GM21423 (cell line): ENCODE measurements around the gene NPIPA3.
"Not testable (repeated sequence)": the region's sequence is repeated elsewhere in the genome, so short reads cannot be mapped to it uniquely, and the experiment has no call there.

Source experiments
- ATAC-seq: cut with Tn5 transposase; IDR thresholded peaks from one replicate; pipeline ENCODE4 v1.9.1; 2021; ENCODE audit warnings: mild to moderate bottlenecking, moderate library complexity; ENCODE audit not compliant: unreplicated experiment

The NPIPA3 gene

DNA sequence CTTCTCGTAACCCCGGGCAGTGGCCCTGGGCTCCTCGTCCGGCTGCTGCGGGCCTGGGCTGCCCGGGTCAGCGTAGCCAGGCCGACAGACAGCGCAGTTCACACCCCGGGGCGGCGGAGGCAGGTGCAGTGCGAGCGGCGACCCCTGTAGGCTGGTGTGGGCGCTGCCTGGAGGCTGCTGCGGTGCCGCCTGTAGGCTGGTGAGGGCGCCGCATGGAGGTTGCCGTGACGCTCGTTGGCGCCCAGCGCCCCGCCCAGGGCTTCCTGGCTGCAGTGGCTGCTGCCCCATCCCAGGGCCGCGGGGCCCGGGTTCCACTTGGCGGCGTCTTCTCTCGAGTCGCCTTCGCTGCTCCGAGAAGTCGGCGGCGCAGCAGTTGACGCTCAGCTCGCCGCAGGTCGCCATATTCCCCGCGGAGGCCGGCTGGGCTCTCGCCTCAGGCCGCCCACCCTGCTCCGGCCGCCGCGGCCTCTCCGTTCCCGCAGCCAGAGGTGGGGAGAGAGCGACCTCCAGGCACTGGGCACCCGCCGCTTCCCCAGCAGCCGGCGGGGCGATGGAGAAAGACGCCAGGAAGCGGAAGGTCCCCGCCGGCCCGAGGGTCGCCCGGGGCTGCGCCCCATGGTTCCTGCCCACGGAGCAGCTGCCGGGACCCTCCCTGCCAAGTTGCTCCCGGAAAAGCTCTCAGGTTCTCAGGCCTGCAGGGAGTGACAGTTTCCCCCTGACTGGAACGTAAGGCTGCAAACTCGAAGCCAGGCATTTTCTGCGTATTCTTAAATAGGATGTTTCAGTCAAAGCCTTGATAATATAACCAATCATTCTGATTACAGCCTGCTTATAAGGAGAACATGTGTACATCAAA is at the start of gene NPIPA3:
NPIPA3 (plus strand) TSS at position 256 of the 856 bp plus-strand sequence. CDS start 5,533 bp downstream, outside the sequence.
- ATAC-seq = peak; percentile 97

DNA sequence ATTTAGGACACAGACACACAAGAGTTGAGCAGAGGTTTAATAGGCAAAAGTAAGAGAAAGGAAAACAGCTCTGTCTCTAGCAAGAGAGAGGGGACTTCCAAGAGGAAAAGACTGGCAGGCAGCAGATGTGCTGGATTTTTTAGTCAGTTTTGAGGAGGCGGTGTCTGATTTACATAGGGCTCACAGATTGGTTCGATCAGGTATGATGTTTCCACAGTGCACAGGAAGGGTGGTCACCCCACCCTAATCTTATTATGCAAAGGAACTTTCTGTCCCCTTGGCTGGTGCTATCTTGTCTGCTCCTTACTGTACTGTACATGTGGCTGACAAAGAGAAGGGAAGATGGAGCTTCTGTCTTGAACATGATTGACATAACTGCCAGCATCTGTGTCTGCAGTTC is 45.1 kb upstream of the NPIPA3 start:
- no peak for ATAC-seq

DNA sequence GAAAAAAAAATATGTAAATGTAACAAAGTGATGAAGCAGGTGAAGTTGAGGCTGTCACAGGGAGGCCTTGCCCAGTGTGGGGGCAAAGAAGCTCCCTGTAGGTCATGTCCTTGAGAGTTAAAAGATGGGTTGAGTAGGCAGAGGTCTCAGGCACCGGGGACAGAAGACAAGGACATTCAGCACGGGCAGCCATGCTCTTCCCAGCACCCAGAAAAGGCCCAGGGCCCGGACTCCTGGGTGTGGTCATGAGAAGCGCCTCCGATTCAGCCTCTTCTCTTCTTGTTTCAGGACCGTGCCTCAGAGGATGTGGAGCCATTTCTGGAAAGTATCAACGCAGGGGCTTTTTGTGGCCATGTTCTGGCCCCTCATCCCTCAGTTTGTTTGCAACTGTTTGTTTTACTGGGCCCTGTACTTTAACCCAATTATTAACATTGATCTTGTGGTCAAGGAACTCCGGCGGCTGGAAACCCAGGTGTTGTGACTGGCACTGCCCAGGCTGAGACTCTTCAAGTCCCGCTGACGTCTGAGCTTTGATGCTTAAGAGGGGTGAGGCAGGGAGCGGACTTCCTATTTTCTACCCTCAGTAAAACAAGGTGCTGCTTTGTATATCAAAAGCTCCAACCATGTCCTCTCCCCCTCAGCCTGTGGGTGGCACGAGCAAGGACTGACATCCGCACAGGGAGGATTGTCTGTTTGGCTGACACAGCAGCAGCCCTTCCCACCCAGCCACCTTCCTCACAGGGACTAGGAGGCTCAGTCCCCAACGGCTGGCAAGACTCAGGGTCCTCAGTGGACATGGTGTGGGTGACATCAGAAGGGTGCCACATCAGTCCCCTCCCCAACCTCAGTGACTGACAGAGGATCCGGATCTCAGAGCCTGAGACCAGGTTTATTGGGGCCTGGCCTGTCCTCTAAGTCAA is 35.6 kb upstream of the NPIPA3 start:
- no peak for ATAC-seq

DNA sequence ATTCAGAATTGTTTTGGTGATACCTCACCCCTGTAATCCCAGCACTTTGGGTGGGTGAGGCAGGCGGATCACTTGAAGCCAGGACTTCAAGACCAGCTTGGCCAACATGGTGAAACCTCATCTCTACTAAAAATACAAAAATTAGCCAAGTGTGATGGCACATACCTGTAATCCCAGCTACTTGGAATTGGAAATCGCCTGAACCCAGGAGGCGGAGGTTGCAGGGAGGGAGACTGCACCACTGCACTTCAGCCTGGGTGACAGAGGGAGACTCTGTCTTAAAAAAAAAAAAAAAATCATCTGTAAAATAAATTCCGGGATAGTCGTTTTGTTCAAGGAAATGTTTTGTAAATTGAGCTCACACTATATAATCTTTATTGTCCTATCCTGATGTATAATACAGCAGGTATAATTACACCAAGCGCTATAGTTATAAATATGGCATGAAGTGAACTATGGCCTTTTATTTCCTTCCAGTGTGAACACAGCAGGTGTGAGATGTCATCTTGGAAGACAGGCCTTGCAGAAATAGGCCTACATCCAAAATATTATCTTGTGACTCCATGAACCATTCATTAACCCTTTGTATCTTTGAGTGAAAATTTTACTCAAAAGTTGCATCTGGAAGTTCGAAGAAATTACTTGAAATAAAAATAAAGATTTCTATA is 34.5 kb upstream of the NPIPA3 start:
- no peak for ATAC-seq

DNA sequence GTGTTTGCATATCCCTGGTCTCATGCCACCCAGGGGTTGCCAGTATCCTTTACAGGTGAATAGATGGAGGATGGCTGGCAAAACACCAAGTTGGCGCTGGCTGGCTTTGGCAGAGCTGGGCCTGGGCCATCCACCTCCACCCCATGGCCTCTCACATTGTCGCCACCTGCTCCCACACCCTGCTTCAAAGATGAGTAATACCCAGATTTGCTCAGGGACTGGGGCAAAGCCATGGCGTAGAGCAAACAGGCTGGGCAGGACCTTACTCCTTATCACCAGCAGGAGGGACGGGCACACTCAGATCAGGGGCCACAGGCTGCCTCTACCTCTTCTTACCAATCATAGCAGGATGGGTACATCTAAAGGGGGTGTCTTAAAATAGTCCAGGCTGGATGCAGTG is 33.4 kb upstream of the NPIPA3 start:
- ATAC-seq = no peak

DNA sequence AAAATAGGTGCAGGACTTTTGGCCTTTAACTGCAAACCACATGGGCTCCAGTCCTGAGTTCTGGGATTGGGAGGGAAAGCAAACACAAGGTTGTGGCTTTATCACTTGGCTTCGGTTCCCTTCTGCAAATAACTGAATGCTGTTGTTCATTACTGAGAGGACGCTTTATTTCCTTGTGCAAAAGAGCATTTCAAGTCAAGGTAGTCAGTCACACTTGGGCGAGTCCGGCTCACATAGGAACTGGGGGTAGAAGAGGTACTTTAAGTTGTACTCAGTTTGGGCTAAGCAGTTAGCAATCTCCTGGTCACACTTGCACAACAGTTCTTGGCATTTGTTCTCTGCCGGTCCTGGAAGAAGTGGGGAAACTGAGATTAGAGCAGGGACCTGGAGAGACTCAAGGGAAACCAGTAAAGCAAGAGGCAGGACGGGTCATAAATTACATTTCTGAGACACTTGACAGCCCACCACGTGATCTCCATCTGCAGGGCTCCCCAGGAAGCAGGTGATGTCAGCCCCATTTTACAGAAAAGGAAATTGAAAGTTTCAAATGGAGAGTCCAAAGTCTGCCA is 30.7 kb upstream of the NPIPA3 start:
- peak; percentile 62 for ATAC-seq

DNA sequence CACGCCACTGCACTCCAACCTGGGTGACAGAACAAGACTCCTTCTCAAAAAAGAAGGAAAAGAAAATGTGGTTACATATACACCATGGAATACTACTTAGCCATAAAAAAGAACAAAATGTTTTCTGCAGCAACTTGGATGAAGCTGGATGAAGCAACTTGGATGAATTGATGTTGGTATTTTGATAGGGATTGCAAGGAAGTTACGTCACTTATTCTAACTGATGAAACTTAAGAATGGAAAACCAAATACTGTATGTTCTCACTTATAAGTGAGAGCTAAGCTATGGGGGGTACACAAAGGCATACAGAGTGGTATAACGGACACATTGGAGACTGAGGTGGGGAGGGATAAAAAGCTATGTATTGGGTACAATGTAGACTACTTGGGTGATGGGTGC is 26.6 kb upstream of the NPIPA3 start:
- no peak for ATAC-seq

DNA sequence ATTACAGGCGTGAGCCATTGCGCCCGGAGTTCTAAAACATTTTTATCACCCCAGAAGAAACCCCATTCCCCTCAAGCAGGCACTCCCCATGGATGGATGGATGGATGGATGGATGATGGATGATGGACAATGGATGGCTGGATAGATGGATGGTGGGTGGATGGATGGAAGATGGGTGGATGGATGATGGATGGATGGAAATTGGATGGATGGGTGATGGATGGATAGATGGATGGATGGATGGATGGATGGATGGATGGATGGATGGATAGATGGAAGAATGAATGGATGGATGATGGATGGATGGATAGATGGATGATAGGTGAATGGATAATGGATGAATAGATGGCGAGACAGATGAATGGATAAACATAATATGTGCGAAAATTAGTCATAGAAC is 25.6 kb upstream of the NPIPA3 start:
- ATAC-seq = no peak

DNA sequence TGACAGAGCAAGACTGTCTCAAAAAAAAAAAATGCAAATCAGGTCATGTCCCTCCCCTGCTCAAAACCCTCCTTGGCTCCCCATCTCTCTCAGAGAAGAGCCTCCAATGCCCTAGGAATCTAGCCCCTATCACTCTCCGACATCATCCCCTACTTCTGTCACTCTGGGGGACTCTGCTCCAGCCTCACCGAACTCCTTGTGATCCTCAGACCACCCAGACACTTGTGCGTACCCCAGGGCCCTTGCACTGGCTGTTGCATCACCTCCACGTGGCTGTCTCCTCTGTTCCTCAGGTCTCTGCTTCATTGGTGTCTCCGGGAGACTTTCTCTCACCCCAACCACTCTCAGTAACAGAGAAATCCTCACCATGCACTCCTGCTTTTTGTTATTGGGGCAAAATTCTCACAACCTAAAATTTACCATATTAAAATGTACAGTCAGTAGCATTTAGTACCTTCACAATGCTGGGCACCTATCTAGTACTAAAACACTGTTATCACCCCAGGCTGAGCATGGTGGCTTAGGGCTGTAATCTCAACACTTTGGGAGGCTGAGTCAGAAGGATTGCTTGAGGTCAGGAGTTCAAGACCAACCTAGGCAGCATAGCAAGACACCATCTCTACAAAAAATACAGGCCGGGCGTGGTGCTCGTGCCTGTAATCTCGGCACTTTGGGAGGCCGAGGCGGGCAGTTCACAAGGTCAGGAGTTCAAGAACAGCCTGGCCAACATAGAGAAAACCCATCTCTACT is 24.3 kb upstream of the NPIPA3 start:
- ATAC-seq = no peak

DNA sequence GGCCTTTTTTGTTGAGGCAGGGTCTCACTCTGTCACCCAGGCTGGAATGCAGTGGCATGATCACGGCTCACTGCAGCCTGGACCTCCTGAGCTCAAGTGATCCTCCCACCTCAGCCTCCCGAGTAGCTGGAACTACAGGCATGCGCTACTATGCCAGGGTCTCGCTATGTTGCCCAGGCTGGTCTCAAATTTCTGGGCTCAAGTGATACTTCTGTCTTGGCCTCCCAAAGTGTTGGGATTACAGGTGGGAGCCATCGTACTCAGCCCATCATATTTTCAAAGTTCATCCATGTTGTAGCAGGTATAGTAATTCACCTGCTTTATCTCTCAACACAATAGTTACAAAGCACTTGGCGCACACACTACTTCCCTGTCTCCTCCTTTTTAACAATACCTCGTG is 22.8 kb upstream of the NPIPA3 start:
- not testable (repeated sequence) for ATAC-seq

DNA sequence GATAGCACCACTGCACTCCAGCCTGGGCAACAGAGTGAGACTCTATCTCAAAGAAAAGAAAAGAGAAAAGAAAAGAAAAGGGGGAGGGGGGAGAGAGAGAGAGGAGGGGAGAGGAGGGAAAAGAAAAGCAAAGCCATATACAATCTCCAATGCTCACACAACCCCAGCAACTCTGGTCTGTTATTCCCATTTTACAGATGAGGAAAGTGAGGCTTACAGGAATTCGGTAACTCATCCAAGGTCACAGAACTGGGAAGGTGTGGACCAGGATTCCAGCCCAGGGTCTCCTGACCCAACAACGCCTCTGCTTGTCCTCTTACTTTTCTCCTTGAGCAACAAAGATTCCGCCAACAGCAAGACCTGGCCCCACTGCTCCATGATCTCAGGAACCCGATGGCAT is 22.1 kb upstream of the NPIPA3 start:
- ATAC-seq = no peak

DNA sequence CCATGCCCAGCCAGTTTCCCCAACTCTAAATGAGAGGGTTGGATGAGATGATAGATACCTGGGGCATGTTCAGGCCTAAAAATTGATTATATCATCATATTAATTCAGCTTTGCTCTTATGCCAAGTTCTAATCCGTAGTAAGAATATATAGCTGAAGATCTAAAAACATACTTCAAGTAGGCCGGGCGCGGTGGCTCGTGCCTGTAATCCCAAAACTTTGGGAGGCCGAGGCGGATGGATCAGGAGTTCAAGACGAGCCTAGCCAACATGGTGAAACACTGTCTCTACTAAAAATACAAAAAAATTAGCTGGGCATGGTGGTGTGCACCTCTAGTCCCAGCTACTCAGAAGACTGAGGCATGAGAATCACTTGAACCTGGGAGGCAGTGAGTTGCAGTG is 21.1 kb upstream of the NPIPA3 start:
- ATAC-seq = no peak

DNA sequence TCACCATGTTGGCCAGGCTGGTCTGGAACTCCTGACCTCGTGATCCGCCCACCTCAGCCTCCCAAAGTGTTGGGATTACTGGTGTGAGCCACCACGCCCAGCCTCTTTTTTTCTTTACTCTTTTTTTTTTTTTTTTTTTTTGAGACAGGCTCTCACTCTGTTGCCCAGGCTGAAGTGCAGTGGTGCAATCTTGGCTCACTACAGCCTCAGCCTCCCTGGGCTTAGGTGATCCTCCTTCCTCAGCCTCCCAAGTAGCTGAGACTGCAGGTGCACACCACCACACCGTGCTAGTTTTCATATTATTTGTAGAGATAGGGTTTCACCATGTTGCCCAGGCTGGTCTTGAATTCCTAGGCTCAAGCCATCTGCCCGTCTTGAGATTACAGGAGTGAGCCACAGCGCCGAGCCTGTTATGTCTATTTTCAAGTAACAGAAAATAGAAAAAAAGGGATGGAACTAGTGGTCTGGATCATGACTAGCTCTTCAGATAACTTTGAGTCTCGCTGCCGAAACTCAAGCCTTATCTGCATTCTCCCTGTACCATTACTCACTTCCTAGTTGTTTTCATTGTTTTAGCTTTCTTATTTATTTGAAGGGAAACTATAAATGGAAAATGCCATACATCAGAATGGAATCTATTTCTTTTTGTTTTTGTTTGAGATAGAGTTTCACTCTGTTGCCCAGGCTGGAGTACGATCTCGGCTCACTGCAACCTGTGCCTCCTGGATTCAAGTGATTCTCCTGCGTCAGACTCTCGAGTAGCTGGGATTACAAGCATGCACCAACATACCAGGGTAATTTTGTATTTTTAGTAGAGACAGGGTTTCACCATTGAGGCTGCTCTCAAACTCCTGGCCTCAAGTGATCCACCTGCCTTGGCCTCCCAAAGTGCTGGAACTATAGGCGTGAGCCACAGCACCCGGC is 17.1 kb upstream of the NPIPA3 start:
- ATAC-seq = not testable (repeated sequence)

DNA sequence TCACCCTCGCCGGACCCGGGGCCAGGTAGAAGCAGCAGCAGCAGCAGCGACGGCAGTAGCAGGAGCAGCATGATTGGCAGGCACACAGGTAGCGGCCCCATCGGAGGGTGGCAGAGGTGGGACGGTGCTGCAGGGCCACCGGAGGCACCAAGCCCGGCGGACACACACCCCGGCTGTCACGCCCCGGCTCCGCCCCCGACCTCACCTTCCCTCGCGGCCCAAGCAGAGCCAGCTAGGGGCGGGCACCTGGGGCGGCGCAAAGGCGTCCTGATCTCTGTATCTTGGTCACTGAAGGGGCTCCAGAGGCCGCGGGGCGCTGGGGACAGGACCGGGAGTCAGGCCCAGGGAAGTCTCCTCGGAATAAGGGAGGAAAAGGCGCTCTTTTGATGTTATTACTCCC is 9.1 kb upstream of the NPIPA3 start, which contains the start of gene PLA2G10:
PLA2G10 (minus strand) TSS at position 180 of the 400 bp plus-strand sequence; CDS start at position 101, 79 bp downstream.
- not testable (repeated sequence) for ATAC-seq

DNA sequence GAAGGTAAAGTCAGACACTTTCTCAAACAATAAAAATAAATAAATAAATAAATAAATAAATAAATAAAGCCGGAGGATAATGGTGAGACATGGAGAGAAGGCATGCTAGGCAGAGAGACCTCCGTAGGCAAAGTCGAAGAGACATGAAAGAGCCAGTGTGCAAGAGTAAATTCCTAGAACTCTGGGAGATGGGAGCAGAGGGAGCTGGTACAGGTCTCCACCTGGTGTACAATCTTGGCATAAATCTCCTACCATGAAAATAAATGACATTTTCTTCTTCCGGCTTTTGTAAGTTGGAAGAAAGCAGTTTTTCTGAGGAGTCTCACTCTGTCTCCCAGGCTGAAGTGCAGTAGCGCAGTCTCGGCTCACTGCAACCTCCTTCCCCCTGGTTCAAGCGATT is 1.4 kb upstream of the NPIPA3 start:
- ATAC-seq = not testable (repeated sequence)

DNA sequence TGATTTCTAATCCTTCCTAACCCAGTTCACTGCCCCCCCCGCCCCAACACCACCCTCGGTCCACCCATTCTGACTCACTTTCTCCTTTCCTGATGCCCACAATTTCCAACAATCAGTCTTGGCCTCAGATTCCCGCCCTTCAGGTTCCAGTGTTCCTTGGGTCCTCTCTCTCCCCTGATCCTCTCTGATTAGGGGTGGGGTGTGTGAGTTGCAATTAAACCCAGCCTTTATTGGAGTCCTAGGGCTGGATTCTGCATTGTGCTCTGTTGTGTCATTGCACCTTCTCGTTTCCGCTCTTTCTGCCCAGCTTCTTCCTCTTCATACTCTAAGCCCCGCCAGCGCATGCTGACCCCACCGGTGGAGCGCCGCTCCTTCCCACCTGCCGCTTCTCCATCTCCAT is 539 bp upstream of the NPIPA3 start:
- ATAC-seq = not testable (repeated sequence)

DNA sequence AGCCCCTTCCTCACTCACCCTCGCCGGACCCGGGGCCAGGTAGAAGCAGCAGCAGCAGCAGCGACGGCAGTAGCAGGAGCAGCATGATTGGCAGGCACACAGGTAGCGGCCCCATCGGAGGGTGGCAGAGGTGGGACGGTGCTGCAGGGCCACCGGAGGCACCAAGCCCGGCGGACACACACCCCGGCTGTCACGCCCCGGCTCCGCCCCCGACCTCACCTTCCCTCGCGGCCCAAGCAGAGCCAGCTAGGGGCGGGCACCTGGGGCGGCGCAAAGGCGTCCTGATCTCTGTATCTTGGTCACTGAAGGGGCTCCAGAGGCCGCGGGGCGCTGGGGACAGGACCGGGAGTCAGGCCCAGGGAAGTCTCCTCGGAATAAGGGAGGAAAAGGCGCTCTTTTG is 30.0 kb downstream of the NPIPA3 start:
- ATAC-seq = not testable (repeated sequence)

DNA sequence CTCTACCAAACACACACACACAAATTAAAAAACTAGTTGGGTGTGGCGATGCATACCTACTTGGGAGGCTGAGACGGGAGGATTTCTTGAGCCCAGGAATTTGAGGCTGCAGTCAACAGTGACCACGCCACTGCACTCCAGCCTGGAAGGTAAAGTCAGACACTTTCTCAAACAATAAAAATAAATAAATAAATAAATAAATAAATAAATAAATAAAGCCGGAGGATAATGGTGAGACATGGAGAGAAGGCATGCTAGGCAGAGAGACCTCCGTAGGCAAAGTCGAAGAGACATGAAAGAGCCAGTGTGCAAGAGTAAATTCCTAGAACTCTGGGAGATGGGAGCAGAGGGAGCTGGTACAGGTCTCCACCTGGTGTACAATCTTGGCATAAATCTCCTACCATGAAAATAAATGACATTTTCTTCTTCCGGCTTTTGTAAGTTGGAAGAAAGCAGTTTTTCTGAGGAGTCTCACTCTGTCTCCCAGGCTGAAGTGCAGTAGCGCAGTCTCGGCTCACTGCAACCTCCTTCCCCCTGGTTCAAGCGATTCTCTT is 37.7 kb downstream of the NPIPA3 start:
- not testable (repeated sequence) for ATAC-seq

DNA sequence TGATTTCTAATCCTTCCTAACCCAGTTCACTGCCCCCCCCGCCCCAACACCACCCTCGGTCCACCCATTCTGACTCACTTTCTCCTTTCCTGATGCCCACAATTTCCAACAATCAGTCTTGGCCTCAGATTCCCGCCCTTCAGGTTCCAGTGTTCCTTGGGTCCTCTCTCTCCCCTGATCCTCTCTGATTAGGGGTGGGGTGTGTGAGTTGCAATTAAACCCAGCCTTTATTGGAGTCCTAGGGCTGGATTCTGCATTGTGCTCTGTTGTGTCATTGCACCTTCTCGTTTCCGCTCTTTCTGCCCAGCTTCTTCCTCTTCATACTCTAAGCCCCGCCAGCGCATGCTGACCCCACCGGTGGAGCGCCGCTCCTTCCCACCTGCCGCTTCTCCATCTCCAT is 38.6 kb downstream of the NPIPA3 start:
- ATAC-seq = not testable (repeated sequence)
